Activated CD8-positive, alpha-beta memory T cell treated with anti-CD3 and anti-CD28 coated beads for 48 hours (primary cell): ENCODE results near the gene FAAP20.

ENCODE experiments used
- DNase-seq, 3 experiments: peaks; one replicate each; pipeline ENCODE4 v3.0.0-alpha.2; 2020; ENCODE audit warnings: low read depth in 2 of 3, low spot score in 2 of 3

FAAP20 gene, protein sequence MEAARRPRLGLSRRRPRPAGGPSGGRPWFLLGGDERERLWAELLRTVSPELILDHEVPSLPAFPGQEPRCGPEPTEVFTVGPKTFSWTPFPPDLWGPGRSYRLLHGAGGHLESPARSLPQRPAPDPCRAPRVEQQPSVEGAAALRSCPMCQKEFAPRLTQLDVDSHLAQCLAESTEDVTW

DNA sequence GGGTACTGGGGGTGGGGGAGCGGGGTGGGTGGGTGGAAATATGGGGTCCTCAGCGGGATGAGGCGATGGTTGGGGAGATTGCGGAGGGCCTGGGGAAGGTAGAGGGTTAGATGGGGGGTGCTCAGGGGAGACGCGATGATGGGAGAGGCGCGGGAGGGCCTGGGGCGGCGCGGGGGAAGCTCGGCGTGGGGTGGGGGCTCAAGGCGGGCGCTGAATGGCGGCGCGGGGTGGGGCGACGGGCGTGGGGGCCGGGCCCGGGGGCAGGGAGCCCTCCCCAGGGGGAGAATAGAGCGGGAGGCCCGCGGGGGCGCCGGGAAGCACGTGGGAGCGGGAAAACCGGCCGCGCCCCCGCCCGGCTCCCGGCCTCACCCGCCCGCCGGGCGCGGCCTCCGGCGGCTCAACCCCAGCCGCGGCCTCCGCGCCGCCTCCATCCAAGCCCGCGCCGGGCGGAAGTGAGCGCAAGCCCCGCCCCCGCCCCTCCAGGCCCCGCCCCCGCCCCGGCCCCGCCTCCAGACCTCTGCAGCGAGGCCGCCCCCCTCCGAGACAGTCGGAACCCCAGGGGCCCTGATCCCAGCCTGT is at the start of gene FAAP20:
FAAP20 (minus strand) TSS at position 454 of the 579 bp plus-strand sequence; CDS start at position 431, 23 bp downstream.
- peak in 1 of 3 experiments; percentile 67 for DNase-seq

DNA sequence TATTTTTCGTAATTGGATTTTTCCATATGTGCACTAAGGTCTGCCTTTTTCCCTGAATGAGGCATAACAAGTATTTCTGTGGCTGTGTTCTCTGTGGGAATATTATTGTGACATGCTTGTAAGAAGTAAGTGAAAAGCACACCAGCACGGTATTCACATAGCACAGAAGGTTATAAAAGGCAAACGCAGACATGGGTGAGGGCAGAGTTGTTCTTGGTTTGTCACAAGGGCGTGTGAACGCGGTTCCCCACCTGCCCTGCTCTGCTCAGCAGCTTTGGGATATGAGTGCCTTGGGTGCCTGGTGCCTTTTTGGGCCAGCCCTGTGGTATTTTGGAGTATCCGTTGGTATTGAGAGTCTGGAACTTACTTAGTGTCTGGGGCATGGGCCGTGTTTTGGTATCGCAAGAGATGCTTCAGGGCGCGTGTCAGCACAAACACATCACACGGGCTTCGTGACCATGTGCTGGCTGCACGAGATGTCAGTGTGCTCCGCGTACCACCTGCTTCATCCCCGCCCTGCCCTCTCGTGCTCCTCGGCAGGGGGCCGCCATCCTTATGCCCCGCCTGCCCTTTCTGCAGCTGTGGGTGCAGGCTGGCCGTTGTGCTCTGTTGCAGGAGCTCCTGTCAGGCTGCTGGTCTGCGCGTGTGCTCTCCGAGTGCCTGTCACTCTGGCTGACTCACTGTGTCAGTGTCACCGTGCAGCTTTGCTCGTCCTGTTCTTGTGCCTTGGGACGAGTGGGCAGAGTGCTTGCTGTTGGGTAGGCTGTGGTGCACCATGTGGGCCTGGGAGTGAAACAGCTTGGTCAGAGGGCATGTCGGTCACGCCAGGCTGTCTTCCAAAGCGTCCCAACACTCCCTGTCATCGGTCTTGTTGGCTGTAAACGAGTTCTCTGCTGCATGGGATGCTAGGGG is 48.5 kb upstream of the FAAP20 start:
- DNase-seq = no peak

DNA sequence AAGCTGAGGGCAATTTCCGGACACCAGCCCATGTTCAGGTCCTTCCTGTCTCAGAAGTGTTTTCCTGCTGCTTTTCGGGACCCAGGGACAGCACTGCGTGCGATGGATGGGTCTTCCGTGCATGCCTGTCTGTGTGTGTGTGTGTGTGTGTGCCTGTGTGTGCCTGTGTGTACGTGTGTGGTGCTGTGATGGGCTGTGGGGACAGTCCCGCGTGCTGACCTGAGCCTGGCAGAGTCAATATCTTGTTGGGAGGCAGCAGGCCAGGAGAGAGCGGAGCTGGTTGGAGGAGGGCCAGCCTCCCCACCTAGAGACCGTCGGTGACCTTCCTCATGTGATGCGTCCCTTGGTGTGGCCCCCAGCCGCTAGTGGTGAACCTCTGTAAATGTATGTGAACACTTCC is 47.2 kb upstream of the FAAP20 start:
- DNase-seq = no peak

DNA sequence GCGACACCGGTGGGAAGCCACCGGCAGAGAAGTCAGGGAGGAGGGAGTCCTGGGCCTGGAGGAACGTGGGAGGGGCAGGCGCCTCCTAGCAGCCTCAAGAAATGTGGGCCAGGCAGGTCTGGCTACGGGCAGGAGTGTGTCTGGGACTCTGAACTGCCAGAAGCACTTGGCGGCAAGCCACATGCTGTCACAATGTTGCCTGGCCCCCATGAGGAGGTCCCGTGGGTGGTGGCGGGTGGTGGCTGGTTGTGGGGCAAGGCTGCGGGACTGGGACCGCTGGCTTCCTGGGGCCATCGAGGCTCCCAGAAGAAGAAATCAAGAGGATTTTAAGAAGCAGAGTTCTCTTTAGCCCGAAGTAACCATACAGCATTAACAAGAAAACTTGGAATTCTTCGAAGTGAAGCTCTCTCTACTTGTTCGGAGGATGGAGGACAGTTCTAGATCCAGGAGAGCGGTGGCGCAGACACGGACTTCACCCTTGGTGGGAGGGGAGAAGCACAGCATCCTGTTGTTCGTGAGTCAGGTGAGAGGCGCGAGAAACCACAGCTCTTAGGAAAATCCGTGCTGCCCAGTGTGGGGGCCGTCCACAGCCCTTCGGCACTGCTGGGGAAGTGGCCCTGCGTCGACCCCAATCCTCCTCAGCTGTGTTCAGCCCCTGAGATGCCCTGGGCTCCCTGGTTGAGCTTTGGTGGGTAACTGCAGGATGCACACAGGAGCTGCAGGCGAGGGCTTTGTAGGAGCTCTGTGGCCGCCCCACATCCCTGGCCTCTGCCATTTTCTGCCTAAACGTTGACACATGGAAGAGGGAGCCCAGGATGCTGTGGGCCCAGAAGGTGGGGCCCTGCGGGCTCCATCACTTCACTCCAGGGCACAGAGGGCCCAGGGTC is 45.9 kb upstream of the FAAP20 start:
- DNase-seq = no peak

DNA sequence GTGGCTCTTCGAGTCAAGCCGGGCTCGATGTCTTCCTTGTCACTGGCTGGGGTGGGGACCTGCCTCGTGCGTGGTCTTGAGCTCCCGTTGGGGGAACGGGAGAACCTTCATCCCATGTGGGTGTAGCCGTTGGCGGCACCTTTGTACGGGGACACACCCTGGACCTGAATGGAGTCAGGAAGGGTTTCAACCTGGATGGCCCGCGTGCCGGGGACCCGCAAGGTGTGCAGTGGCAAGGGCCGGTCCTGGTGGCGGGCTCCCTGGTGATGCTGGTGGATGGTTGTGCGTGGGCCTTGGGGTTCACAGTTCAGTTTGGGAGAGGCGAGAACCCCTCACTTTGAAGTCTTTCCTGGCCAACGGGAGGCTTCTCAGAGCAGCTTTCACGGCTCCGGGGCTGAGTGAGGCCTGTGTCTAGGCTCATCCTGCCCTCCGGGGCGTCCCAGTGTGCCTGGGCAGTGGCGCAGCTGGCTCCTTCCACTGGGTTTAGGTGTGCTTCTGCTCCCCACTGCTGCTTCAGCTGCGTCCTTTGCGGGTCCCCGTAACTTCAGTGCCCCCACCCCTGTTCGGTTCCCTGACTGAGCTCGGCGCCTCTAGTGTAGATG is 44.9 kb upstream of the FAAP20 start:
- DNase-seq = no peak

DNA sequence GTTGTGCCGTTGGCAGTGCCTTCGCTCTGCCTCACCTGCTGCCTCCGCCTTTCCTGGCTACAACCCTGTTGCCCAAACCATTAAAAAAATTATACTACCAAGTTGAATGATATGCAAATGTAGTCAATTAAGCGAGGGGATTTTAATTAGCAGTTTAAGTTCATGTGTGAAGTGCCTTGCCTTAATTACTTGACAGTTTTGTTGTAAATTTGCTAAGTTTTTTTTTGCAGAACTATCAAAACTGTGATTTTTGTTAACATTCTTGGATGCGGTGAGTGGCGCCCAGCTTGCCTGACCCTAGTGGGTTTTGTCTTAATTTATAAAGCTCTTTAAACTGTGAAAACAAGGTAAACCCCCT is 44.4 kb upstream of the FAAP20 start:
- no peak for DNase-seq

DNA sequence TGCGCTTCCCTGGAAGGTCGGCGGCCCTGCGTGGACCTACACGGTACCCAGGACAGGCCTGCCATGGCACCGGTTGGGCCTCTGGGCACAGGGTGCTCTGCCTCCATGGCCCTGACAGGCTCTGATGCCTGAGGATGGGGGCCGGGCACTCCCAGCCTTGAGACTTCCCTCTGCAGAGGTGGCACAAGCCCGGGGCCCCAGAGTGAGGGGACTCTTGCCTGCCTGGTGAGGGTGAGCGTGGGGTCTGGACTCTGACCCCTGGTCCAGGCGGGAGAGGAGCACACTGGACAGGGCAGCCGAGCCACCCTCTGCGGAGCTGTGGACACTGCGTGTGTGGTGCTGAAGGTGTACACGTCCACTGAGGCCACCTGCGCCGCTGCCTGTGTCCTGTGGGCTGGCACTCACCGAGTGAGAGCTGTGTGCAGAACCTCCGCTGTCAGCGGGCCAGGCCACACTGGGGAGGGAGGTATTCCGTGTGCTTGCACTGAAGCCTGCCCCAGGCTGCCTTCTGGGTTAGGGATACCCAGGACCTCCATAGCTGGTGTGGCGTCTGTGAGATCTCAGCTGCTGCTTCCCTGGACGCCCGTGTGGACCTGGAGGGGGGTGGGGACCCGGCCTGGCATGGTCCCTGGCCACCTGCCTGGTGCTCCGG is 43.9 kb upstream of the FAAP20 start:
- no peak for DNase-seq

DNA sequence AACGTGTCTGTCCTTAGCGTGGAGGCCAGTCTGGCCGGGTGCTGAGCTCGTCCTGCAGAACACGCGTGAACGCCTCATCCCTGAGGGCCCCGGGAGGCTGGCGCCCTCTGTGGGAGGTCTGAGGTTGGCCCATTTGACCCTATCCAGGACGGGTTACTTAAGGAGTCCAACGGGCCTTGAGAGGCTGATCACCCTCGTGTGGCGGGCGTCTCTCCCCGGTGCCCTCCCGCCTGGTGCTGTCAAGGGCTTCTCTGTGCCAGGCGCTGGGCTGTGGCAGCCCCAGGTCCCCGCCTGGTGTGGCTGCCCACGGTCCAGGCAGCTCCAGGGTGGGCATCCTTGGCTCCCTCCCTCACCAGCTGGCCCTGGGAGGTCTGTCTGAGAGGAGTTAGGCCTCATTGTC is 43.2 kb upstream of the FAAP20 start:
- no peak for DNase-seq

DNA sequence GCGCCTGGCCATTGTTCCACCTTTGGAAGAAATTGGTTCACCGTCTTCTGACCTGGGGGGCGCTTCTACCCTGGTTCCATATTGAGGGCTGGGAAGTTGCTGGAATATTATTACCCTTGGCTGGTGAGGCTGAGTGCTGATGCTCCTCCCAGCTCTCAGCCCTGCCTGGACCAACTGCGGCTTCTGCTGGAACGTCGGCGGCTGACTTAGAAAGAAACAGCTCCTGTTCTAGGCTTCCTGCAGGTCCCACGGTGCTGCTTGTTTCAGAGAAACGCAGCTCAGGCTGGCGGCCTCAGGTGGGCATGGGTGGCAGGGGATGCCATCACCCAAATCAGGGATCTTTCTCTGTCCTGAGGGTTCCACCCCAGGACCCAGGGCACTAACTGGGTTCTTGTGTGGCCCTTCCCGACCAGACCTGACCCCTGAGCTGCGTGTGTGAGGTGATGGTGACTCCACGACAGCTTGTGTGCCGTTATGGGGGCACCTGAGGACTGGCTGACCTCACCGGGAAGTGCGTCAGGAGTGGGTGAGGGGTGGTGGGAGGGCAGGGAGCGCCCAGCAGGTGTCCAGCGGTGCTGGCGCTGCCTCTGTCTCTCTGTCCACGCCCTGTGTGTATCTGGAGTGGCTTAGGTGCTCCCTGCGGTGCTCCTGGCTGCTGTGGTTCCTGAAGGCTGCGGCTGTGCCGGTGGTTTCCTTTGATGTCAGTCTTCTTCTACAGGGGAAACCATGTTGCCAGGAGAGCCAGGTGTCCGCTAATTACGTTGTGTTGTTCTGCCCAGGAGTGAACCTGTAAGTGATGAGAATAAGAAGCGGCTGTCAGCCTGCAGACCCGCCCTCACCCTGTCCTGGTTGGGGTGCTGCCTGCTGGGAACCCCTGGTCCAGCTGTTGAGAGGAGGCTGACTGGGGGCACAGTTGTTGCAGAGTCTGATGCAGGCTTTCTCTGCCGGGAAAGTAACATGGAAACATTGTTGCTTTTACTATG is 42.4 kb upstream of the FAAP20 start:
- no peak for DNase-seq

DNA sequence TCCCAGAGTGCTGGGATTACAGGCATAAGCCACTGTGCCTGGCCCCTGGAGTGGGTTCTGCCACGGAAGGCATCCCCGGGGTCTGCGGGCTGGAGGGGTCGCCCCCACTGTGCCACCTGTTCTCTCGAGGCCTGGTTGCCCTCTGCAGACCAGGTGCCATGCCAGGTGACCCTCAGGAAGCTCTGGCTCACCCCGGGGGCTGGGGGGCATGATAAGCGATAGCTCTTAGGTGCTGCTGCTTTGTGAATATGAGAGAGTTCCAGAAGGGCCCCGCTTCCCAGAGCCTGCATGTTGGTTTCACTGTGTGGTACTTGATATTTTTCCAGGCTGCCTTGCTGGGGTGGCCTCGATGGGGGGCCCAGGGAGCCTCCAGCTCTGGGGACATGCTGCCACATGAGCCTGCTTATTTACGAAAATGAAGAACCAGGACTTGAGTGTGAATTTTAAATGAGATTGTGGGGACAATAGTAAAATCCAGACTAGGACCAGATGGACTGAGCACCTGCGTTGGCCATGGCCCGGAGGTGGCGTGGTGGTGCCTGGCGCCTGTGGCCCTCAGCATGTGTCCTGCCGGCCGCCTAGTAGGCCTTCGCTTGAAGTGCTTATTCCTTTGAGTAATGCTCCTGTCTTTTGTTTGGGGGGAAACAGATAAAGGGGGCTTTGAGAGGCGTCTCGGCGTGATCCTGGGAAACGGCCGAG is 40.9 kb upstream of the FAAP20 start:
- no peak for DNase-seq

DNA sequence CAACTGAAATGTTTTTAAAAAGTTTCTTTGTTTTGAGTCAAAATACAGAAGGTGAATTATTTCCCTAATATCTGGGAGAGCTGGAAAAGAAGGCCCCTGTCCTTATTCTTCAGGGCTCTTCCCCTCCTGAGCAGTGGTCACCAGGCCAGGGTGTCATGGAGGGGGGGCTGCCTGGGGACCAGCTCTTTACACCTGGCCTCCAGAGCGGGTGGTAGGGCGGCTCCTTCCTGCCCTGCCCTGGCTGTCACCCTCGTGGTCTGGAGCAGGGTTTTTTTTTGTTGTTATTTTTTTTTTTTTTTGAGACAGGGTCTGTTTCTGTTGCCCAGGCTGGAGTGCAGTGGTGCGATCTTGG is 40.2 kb upstream of the FAAP20 start:
- DNase-seq = no peak

DNA sequence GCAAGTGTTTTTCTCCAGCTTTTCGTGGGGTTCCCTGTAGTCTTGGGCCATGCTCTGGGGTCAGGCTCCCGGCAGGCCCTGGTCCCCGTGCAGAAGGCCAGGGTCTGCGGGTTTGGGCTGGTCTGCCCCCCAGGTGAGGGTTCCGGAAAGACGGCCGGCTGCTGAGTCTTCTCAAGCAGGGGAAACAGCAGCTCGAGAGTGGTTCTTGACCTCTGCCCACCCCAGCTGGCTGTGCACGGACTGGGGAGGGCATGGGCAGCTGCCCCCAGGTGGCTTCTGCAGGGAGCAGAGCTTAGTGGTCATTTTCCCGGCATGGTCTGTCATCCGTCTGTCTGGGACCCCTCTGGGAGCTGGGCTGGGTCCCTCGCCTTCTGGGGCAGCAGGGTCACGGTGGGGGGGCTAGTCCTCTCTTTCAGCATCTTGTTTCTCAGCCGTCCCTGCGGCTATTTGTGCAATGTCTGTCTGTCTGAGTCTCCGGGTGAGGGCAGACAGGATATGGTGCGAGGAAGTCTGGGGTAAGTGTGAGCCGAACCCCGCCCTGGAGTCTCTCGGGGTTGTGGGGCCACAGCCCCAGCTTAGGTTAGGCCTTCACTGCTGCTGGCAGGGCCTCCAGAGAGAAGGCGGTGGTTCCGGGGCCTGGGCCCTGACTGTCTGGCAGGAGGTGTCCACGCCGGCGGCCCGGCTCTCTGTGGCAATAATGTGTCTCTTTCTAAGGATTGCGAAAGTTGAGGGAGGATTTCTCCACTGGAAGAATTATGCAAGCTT is 39.6 kb upstream of the FAAP20 start:
- peak in 1 of 3 experiments; percentile 36 for DNase-seq

DNA sequence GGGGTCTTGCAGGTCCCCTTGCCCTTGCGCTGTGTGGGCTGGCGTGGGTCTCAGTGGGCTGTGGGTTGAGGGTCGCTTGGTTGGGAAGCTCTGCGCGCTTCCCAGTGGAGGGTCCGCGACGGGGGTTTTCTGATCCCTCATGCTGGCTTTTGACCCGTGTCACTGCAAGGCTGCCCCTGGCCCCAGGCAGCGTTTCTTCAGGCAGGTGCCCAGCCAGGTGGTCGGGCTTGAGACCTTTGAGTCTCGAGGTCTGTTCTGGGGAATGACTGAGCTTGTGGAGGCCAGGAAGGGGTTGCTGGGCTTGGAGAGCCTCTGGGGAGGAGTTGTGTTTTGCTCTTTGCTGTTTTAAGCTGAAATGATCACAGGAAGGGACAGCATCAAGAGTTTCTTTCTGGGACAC is 38.9 kb upstream of the FAAP20 start:
- no peak for DNase-seq

DNA sequence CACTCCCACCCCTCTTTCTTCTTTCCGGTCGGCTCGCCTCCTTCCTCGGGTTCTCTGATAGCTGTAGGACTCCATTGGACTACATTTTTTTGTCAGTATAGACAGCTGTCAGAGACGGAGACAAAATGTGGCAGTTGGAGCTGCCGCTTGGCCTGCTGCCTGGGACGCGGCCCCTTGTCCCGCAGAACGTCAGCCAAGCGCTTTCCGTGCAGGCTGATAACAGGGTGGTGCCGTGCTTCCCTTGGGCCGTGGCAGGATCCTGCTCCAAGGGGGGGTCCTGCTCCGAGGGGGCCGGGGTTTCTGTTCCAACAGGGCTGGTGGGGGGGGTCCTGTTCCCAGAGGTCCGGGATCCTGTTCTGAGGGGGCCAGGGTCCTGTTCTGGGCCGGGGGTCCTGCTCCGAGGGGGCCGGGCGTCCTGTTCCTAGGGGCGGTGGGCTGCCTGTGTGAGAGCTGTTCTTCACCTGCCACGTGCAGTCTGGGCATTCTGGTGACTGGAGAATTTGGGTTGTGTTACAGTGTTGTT is 38.4 kb upstream of the FAAP20 start:
- DNase-seq = no peak

DNA sequence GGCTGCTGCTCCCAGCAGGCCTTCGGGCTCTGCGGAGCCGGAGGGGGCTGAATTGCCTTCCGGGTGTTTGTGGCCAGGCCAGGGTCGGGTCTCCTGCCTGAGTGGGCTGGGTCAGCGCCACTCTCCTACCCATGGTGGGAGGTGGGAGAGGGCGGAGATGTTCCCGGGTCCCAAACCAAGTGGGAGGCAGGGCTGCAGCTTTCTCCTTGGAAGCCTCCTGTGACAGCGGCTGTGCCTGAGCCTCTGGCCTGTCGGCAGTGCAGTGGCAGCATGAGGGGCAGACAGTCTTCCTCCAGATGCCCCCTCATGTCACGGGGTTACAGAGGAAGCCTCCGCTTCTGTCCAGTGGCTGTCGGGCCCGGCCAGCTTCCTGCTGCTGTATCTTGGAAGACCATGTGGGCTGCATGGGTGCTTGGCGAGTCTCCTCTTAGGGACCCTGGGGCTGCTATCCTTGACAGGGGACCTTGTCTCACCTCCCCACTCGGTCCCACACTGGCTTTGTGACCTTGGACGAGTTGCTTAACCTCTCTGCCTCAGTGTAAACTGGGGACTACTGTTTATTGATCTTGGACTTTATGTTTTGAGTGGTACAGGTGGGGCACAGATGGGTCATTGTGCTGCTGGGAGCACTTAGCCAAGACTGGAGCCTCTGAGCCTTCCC is 37.8 kb upstream of the FAAP20 start:
- no peak for DNase-seq

DNA sequence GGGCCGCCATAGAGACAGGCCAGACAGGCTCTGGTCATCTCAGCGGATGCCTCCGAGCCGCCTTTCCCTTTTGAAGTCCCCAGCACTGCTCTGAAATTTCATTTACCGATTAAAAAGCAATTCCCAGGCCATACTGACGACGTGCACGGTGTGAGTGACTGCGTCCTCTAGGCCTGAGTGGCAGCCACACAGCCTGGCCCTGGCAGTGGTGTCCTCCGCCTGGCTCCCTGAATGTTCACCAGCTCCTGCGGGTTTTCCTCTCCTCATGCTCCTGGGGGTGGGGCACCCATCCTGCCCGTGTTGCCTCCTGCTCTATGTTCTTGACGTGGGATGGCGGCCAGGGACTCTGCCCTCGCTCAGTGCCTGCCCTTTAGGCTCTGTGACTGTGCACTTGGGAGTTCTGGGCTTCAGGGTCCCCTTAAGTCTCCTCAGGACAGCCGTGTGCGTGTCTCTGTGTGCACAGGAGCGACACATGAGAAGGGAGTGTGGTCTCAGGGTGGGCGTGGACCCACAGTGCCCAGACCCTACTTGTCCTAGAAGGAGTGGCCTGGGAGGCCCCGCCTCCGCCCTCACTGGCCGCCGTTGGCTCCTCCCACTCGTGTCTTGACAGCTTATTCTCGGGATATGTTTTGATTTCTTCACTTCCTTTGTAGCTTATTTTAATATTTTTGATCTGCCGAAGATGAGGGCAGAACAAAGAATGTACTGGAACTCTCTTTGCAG is 37.1 kb upstream of the FAAP20 start:
- no peak for DNase-seq
